Endothelial cell of umbilical vein (primary cell): ENCODE measurements around the gene MCHR1. TPM values are rescaled to one million over a fixed set of nuclear protein-coding genes. Genes with fewer than 3 reads are reported as not detected.

Experiments used
- BruUV-seq: library from RNA; stranded (reverse); fragments of 400-500 nt; replicated peaks from 2 replicates; lab custom pipeline; 2021; lab: Mats Ljungman, UMichigan
- CTCF ChIA-PET: fragments of 300-600, 350-600 bp; sonication (Branson Sonifier 250); formaldehyde crosslinking; loops from one replicate; lab custom pipeline; 2021; ENCODE audit warnings: antibody characterized with exemption, inconsistent platforms; lab: Charles Lee
- POLR2A ChIA-PET: fragments of 300-600, 350-600 bp; sonication (Branson Sonifier 250); formaldehyde crosslinking; loops from one replicate; lab custom pipeline; 2021; ENCODE audit warnings: antibody characterized with exemption, inconsistent platforms; lab: Charles Lee
- DNase-seq: peaks from one replicate; pipeline ENCODE4 v3.0.0-alpha.2; 2011; ENCODE audit warnings: low read depth, low spot score
- FAIRE-seq: peaks from 2 replicates; lab custom pipeline; 2011; peaks lifted over from hg19 to GRCh38; lab: Jason Lieb, UNC
- H2AFZ ChIP-seq: 2 replicates; pipeline ENCODE4 v1.6.0; 2012; ENCODE audit warnings: low read depth, low read length, control low read depth, inconsistent platforms
- H3K27ac ChIP-seq: 2 replicates; pipeline ENCODE4 v1.5.1; 2011; ENCODE audit warnings: low read depth, mild to moderate bottlenecking, control low read depth, low read length, moderate library complexity; ENCODE audit not compliant: insufficient read depth
- H3K27me3 ChIP-seq, 2 experiments: 2 replicates each; pipeline versions ENCODE4 v1.6.0 to v1.6.1; 2011; ENCODE audit warnings: low read length in 2 of 2, mixed read lengths in 1 of 2; ENCODE audit not compliant: control insufficient read depth in 2 of 2, insufficient read depth in 2 of 2
- H3K36me3 ChIP-seq, 2 experiments: 2 replicates in 1 of 2; 3 replicates in 1 of 2; pipeline ENCODE4 v1.5.1; 2011; ENCODE audit warnings: low read length in 2 of 2, mild to moderate bottlenecking in 1 of 2, moderate library complexity in 1 of 2; ENCODE audit not compliant: control insufficient read depth in 2 of 2, insufficient read depth in 2 of 2; ENCODE audit errors: extremely low read depth in 1 of 2
- H3K4me1 ChIP-seq: 3 replicates; pipeline ENCODE4 v1.5.1; 2011; ENCODE audit warnings: mild to moderate bottlenecking, low read length; ENCODE audit not compliant: control insufficient read depth, insufficient read depth; ENCODE audit errors: extremely low read depth
- H3K4me2 ChIP-seq: 2 replicates; pipeline ENCODE4 v1.6.1; 2011; ENCODE audit warnings: low read length, control low read depth, mixed read lengths; ENCODE audit not compliant: insufficient read depth
- H3K4me3 ChIP-seq, 3 experiments: fragments of 200-600 bp in 1 of 3; sonication (generic), shearing (Covaris generic) in 1 of 3; replicated peaks in 1 of 3; 2 replicates each; pipeline ENCODE4 v1.5.1; 2011 to 2016; ENCODE audit warnings: control low read depth in 3 of 3, low read length in 3 of 3, mild to moderate bottlenecking in 2 of 3, inconsistent platforms in 1 of 3, low read depth in 1 of 3, moderate library complexity in 1 of 3; ENCODE audit not compliant: insufficient read depth in 1 of 3
- H3K79me2 ChIP-seq: 2 replicates; pipeline ENCODE4 v1.6.0; 2012; ENCODE audit warnings: low read length, inconsistent platforms; ENCODE audit not compliant: control insufficient read depth, insufficient read depth
- H3K9ac ChIP-seq: replicated peaks from 2 replicates; pipeline ENCODE3; 2011; ENCODE audit warnings: low read length, control low read depth; ENCODE audit not compliant: insufficient read depth; ENCODE audit errors: extremely low read depth
- H3K9me1 ChIP-seq: replicated peaks from 3 replicates; pipeline ENCODE4 v1.6.0; 2011; ENCODE audit warnings: mild to moderate bottlenecking, low read length; ENCODE audit not compliant: control insufficient read depth, insufficient read depth; ENCODE audit errors: extremely low read depth
- H3K9me3 ChIP-seq: replicated peaks from 2 replicates; pipeline ENCODE4 v1.5.1; 2012; ENCODE audit warnings: low read length, inconsistent platforms; ENCODE audit not compliant: control insufficient read depth, insufficient read depth
- H4K20me1 ChIP-seq: replicated peaks from 2 replicates; pipeline ENCODE3; 2011; ENCODE audit warnings: mild to moderate bottlenecking, low read length; ENCODE audit not compliant: control insufficient read depth, insufficient read depth; ENCODE audit errors: extremely low read depth
- CTCF ChIP-seq, 2 donors: IDR thresholded peaks; 1 replicate in 1 of 2; 2 replicates in 1 of 2; pipeline ENCODE4 v1.5.1; 2011; ENCODE audit warnings: low read length in 2 of 2, mild to moderate bottlenecking in 2 of 2, moderate library complexity in 2 of 2, control low read depth in 1 of 2, inconsistent platforms in 1 of 2, low read depth in 1 of 2; ENCODE audit not compliant: insufficient read depth in 1 of 2; ENCODE audit errors: extremely low read depth in 1 of 2
- EZH2 ChIP-seq: IDR thresholded peaks from 2 replicates; pipeline ENCODE4 v1.6.1; 2012; ENCODE audit warnings: borderline replicate concordance, low read depth, mild to moderate bottlenecking, moderate library complexity, low read length, inconsistent platforms; ENCODE audit not compliant: severe bottlenecking
- JUN ChIP-seq: IDR thresholded peaks from 2 replicates; pipeline ENCODE4 v1.6.1; 2011; ENCODE audit warnings: borderline replicate concordance, low read depth; ENCODE audit not compliant: insufficient read length, insufficient read depth
- dilution Hi-C: fragments of 300-500 bp; cut with MboI; formaldehyde crosslinking; loops from one replicate; pipeline ENCODE4 v1.15.0; 2019; ENCODE audit warnings: low sequenced_read_pairs; ENCODE audit not compliant: extremely low pct_ligation_motif_present
- intact Hi-C: fragments of 100-400 bp; cut with micrococcal nuclease; formaldehyde crosslinking; loops from one replicate; pipeline ENCODE4 v1.10.0; 2022
- polyA plus RNA-seq, 4 experiments: library from polyadenylated mRNA; depleted of rRNA in 3 of 4; stranded (reverse) in 3 of 4; unstranded in 1 of 4; fragments of >200 nt; gene quantifications; 2 replicates each; pipeline versions ENCODE4 v1.2.1 to v1.2.3, GENCODE V29; 2011 to 2012; ENCODE audit warnings: missing spikeins in 1 of 4
- total RNA-seq: library from RNA; stranded (reverse); gene quantifications from 2 replicates; pipeline ENCODE4 v1.2.3, GENCODE V29; 2021

MCHR1 gene
- total and polyA plus RNA-seq, 2 donors (not counting 3 experiments of a cell fraction or from before 2014, with no cell fraction given), result not detected

- BruUV-seq, result no TSS peak
- peaks cover under 1 to 3% of the 10 kb centered on the region in 2 experiments for H3K27me3 ChIP-seq
- H3K9me1 ChIP-seq, result no peaks in the 10 kb centered on the region
- no peak overlapping the region for H2AFZ ChIP-seq
- H3K9ac ChIP-seq, result no peak overlapping the region
- H3K79me2 ChIP-seq, result no peaks in the 10 kb centered on the region
- DNase-seq (peak; percentile 19), FAIRE-seq (no peak)
- no peak overlapping the region for H3K27ac ChIP-seq
- no peaks in the 10 kb centered on the region for H3K9me3 ChIP-seq
- intact Hi-C loops (no loop called here), dilution Hi-C loops (no loop called here)
- no peak overlapping the region for H3K4me2 ChIP-seq
- H3K4me1 ChIP-seq, result peaks cover 4% of the 10 kb centered on the region
- no peak overlapping the region for H3K4me3 ChIP-seq
- H4K20me1 ChIP-seq, result no peaks in the 10 kb centered on the region
- CTCF ChIA-PET, result interaction anchor here (0.6 to 2.7 kb wide), 11 partner anchors 14 to 278 kb away, joined by 3 to 17 read pairs (median 3); no protein-coding TSS in a partner anchor
- H3K36me3 ChIP-seq, result no peaks in the 10 kb centered on the region
- POLR2A ChIA-PET, result no interaction called here
- TF ChIP-seq CTCF (IDR thresholded peaks at IDR 0.05; ENCODE audit: extremely low read depth in 1 of 2, insufficient read depth in 1 of 2, low read depth in 1 of 2, low read length in 2 of 2), result no peak
- TF ChIP-seq EZH2, result no peak
- TF ChIP-seq JUN, result no peak
Observed at GRCh38 chr22:40714499-40715337, 35.4 kb downstream of the MCHR1 start.
